Ovary (tissue), 3 donors: ENCODE results near the gene ARHGAP8.

ENCODE experiments used
- POLR2A ChIP-seq: fragments of 450-650 bp; IDR thresholded peaks from one replicate; pipeline ENCODE4 v1.6.1; 2017; ENCODE audit warnings: antibody characterized with exemption, mild to moderate bottlenecking, moderate library complexity
- TF ChIP-seq, protein P1 (sequence below), 3 donors: fragments of 450-650 bp in 2 of 3; fragments of 200-600 bp in 1 of 3; IDR thresholded peaks; one replicate each; pipeline versions ENCODE4 v1.5.1 to v1.8.0; 2016 to 2022; ENCODE audit warnings: antibody characterized with exemption in 3 of 3, mild to moderate bottlenecking in 1 of 3
- donor health status: DM: no; HTN: no; CAD: no.

DNA sequence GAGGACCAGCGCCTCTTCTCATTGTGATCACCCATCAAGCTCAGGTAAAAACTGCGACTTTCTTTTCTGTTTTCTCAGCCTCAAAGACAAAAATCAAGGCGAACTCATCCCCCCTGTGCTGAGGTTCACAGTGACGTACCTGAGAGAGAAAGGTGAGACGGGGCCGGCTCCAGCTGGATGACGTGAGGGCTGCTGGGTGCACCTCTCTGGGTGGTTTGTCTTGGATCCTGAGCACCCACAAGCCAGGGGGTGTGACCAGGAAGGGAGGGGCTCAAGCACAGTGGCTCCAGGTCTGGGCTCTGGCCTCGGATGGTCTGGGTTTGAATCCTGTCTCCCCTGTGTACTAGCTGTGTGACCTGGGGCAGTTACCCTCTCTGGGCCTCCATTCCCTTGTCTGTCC lies 92.8 kb downstream of the ARHGAP8 start:
- no peak for TF ChIP-seq POLR2A
- TF ChIP-seq, protein P1, sequence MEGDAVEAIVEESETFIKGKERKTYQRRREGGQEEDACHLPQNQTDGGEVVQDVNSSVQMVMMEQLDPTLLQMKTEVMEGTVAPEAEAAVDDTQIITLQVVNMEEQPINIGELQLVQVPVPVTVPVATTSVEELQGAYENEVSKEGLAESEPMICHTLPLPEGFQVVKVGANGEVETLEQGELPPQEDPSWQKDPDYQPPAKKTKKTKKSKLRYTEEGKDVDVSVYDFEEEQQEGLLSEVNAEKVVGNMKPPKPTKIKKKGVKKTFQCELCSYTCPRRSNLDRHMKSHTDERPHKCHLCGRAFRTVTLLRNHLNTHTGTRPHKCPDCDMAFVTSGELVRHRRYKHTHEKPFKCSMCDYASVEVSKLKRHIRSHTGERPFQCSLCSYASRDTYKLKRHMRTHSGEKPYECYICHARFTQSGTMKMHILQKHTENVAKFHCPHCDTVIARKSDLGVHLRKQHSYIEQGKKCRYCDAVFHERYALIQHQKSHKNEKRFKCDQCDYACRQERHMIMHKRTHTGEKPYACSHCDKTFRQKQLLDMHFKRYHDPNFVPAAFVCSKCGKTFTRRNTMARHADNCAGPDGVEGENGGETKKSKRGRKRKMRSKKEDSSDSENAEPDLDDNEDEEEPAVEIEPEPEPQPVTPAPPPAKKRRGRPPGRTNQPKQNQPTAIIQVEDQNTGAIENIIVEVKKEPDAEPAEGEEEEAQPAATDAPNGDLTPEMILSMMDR (IDR thresholded peaks at IDR 0.05): no peak
